Ishikawa (cell line): ENCODE measurements around the gene ANKRD65.
A peak's percentile ranks its signal among the peaks of the same experiment; 100 is the strongest.

Experiments
- CEBPB ChIP-seq: IDR thresholded peaks from 2 replicates; pipeline ENCODE4 v1.6.1; 2012
- CREB1 ChIP-seq: IDR thresholded peaks from 2 replicates; pipeline ENCODE4 v1.6.1; 2012; ENCODE audit warnings: low read depth
- EGR1 ChIP-seq: IDR thresholded peaks from 2 replicates; pipeline ENCODE4 v1.6.1; 2012
- EP300 ChIP-seq: IDR thresholded peaks from 2 replicates; pipeline ENCODE4 v1.6.1; 2012; ENCODE audit warnings: borderline replicate concordance
- FOXM1 ChIP-seq: IDR thresholded peaks from 2 replicates; pipeline ENCODE4 v1.6.1; 2012; ENCODE audit warnings: low read depth, borderline replicate concordance
- NFIC ChIP-seq: IDR thresholded peaks from 2 replicates; pipeline ENCODE4 v1.6.1; 2012
- RAD21 ChIP-seq: IDR thresholded peaks from 2 replicates; pipeline ENCODE4 v1.6.1; 2012; ENCODE audit warnings: low read depth
- TAF1 ChIP-seq: IDR thresholded peaks from 2 replicates; pipeline ENCODE4 v1.6.1; 2012; ENCODE audit warnings: low read depth, mild to moderate bottlenecking
- TCF12 ChIP-seq: IDR thresholded peaks from 2 replicates; pipeline ENCODE4 v1.6.1; 2012; ENCODE audit warnings: low read depth
- TEAD4 ChIP-seq: IDR thresholded peaks from 2 replicates; pipeline ENCODE4 v1.6.1; 2012
- YY1 ChIP-seq: IDR thresholded peaks from 2 replicates; pipeline ENCODE4 v1.6.1; 2012; ENCODE audit warnings: low read depth
- ZBTB7A ChIP-seq: IDR thresholded peaks from 2 replicates; pipeline ENCODE4 v1.6.1; 2012; ENCODE audit warnings: low read depth
- TF ChIP-seq, protein P1 (sequence below): IDR thresholded peaks from 2 replicates; pipeline ENCODE4 v1.6.1; 2012
- TF ChIP-seq, protein P2 (sequence below): IDR thresholded peaks from 2 replicates; pipeline ENCODE4 v1.6.1; 2012; ENCODE audit warnings: low read depth, mild to moderate bottlenecking
- TF ChIP-seq, protein P3 (sequence below): IDR thresholded peaks from 2 replicates; pipeline ENCODE4 v1.6.1; 2012

ANKRD65 gene

DNA sequence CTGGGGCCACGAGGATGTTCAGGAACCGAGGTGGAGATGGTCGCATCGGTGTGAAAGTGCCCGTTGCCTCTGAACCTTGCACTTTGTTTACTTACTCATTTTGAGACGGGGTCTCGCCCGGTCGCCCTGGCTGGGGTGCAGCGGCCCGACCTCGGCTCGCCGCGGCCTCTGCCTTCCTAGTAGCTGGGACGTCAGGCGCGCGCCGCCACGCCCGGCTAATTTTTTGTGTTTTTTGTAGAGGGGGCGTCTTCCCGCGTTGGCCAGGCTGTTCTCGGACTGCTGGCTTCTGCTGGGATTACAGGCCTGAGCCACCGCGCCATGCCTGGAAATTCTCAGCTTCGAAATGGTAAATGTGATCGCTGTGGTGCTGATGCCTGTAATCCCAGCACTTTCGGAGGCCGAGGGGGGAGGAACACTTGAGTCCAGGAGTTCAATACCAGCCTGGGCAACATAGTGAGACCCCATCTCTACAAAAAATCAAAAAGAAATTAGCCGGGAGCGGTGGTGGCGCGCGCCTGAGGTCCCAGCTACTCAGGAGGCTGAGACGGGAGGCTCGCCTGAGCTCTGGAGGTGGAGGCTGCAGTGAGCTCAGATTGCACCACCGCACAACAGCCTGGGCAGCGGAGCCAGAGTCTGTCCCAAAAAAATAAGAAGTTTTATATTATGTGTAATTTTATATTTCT is 13.3 kb downstream of the ANKRD65 start:
- no peak for TF ChIP-seq CREB1
- TF ChIP-seq TCF12, result no peak
- no peak for TF ChIP-seq ZBTB7A
- no peak for TF ChIP-seq NFIC
- TF ChIP-seq, protein P1, sequence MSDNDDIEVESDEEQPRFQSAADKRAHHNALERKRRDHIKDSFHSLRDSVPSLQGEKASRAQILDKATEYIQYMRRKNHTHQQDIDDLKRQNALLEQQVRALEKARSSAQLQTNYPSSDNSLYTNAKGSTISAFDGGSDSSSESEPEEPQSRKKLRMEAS, result no peak
- TF ChIP-seq EP300, result no peak
- no peak for TF ChIP-seq FOXM1
- TF ChIP-seq EGR1, result no peak
- TF ChIP-seq, protein P2, sequence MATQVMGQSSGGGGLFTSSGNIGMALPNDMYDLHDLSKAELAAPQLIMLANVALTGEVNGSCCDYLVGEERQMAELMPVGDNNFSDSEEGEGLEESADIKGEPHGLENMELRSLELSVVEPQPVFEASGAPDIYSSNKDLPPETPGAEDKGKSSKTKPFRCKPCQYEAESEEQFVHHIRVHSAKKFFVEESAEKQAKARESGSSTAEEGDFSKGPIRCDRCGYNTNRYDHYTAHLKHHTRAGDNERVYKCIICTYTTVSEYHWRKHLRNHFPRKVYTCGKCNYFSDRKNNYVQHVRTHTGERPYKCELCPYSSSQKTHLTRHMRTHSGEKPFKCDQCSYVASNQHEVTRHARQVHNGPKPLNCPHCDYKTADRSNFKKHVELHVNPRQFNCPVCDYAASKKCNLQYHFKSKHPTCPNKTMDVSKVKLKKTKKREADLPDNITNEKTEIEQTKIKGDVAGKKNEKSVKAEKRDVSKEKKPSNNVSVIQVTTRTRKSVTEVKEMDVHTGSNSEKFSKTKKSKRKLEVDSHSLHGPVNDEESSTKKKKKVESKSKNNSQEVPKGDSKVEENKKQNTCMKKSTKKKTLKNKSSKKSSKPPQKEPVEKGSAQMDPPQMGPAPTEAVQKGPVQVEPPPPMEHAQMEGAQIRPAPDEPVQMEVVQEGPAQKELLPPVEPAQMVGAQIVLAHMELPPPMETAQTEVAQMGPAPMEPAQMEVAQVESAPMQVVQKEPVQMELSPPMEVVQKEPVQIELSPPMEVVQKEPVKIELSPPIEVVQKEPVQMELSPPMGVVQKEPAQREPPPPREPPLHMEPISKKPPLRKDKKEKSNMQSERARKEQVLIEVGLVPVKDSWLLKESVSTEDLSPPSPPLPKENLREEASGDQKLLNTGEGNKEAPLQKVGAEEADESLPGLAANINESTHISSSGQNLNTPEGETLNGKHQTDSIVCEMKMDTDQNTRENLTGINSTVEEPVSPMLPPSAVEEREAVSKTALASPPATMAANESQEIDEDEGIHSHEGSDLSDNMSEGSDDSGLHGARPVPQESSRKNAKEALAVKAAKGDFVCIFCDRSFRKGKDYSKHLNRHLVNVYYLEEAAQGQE, result no peak
- TF ChIP-seq RAD21, result no peak
- TF ChIP-seq TAF1, result no peak

DNA sequence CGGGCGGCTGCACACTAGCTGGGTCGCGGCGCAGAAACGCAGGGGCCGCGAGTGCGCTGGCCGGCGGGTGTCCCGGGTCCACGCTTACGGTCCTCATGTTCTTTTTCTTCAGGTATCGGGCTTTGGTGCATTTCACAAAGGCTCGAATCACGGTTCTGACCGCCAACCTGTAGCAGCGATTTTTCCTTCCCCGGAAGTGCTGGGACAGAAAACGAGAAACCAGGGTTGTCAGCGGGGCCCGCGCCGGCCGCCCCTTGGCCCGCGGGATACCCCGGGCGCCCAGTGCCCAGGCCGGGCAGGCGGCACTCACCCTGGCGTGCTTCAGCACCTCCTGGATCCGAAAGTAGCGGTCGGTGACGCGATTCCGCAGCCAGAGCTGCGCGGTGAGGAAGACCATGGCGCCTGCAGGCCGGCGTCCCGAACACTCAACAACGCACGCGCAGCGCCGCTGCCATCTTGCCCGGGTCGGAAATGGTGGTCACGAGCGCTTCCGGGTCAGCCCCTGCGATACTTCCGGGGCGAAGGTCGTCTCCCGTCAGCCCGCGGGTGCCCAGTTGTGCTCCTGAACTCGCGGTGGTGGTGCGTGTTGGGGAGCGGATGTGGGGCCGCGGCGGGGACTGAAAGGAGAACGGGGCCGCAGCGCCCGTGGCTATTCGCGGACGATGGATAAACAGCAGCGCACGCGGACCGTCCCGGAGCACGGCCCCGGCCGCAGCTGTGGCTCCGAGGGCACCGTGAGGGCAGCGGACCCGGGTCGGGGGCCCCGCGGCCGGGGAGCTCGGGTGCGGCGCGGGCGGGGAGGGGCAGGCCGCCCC is 14.0 kb downstream of the ANKRD65 start, which contains the start of gene MRPL20:
Gene MRPL20, minus strand, starts transcription at position 473 of the 815 bp plus-strand sequence. Its CDS starts 76 bp downstream, at position 397.
- TF ChIP-seq FOXM1, result no peak
- no peak; the same call in 1 of the 2 replicates for TF ChIP-seq ZBTB7A
- TF ChIP-seq, protein P2, result peak; percentile 19; the same call in 1 of the 2 replicates
- TF ChIP-seq TEAD4, result peak; percentile 47; the same call in 1 of the 2 replicates
- peak; percentile 97 for TF ChIP-seq YY1
- TF ChIP-seq EP300, result peak; percentile 64; the same call in 1 of the 2 replicates
- TF ChIP-seq TCF12, result peak; percentile 78
- TF ChIP-seq, protein P1, result peak; percentile 95
- no peak for TF ChIP-seq CEBPB
- peak; percentile 99 for TF ChIP-seq TAF1
- TF ChIP-seq RAD21, result no peak
- peak; percentile 89 for TF ChIP-seq EGR1
- TF ChIP-seq, protein P3, sequence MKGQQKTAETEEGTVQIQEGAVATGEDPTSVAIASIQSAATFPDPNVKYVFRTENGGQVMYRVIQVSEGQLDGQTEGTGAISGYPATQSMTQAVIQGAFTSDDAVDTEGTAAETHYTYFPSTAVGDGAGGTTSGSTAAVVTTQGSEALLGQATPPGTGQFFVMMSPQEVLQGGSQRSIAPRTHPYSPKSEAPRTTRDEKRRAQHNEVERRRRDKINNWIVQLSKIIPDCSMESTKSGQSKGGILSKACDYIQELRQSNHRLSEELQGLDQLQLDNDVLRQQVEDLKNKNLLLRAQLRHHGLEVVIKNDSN, result peak; percentile 71
- peak; percentile 48; the same call in 1 of the 2 replicates for TF ChIP-seq CREB1
- TF ChIP-seq NFIC, result peak; percentile 47; the same call in 1 of the 2 replicates

DNA sequence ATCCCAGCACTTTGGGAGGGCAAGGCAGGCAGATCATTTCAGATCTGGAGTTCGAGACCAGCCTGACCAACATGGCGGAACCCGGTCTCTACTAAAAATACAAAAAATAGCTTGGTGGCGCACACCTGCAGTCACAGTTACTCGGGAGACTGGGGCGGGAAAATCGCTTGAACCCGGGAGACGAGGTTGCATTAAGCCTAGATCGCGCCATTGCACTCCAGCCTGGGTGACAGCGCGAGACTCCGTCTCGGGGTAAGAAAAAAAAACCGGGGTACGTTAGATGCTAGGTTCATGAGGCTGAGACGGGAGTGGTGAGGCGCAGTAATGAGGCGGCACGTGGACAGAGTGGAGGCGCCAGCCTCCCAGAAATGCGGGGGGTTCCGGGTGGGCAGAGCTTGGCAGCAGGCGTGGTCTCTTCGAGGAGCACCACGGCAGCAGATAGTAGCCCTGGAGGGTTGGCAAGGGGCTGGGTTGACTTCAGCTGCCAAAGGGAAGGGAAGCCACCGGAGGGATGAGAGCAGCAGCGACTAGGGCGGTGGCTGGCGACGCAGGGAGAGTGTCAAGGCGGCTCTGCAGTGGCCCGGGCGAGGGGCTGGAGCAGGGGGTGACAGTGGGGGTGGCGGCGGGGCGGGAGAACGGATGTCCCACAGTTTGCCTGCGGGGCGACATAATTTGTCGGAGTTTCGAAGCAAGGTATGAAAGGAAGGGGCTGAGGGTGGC is 14.8 kb downstream of the ANKRD65 start:
- TF ChIP-seq, protein P3, result no peak; the same call in 1 of the 2 replicates
- TF ChIP-seq EP300 (no peak), CREB1 (no peak), NFIC (no peak), CEBPB (no peak), EGR1 (no peak), TCF12 (no peak)
- TF ChIP-seq, protein P2, result no peak

DNA sequence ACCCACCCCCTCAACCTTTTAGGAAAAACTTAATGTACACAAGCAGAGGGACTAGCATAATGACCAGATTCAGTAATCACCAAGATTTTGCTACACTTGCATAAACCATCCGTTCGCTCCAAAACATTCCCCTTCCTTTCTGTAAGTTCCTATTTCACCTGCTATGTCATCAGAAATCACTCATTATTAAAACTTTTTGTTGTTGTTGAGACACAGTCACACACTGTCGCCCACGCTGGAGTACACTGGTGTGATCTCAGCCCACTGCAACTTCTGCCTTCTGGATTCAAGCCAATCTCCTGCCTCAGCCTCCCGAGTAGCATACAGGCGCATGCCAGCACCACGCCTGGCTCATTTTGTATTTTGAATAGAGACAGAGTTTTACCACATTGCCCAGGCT is 17.4 kb downstream of the ANKRD65 start:
- no peak for TF ChIP-seq FOXM1
- TF ChIP-seq, protein P3, result no peak
- TF ChIP-seq, protein P2, result no peak
- TF ChIP-seq TAF1, result no peak
- no peak for TF ChIP-seq TCF12
- no peak for TF ChIP-seq ZBTB7A
- TF ChIP-seq CREB1, result no peak
- TF ChIP-seq EGR1, result no peak
- no peak for TF ChIP-seq EP300
- TF ChIP-seq, protein P1, result no peak
- no peak for TF ChIP-seq RAD21
- no peak for TF ChIP-seq NFIC
- no peak for TF ChIP-seq TEAD4
- no peak for TF ChIP-seq CEBPB
- TF ChIP-seq YY1, result no peak
